ENCODE measurements around the gene RNFT2. TPM values are rescaled to one million over a fixed set of nuclear protein-coding genes. Genes with fewer than 3 reads are reported as not detected.

The RNFT2 gene
- total RNA-seq, 1 experiment from 2014 or later = 34.9 TPM

- TF ChIP-seq YY1 (IDR thresholded peaks at IDR 0.05; ENCODE audit: extremely low read depth, insufficient replicate concordance, low read depth, low read length) = peak; percentile 55
- TF ChIP-seq FOSL1 (IDR thresholded peaks at IDR 0.05; ENCODE audit: low read depth) = no peak
- TF ChIP-seq ZNF274 (IDR thresholded peaks at IDR 0.05; ENCODE audit: low read depth, low read length) = no peak
Measured at GRCh38 chr12:116759783-116760621, 21.9 kb downstream of the RNFT2 start (continued).

DNA sequence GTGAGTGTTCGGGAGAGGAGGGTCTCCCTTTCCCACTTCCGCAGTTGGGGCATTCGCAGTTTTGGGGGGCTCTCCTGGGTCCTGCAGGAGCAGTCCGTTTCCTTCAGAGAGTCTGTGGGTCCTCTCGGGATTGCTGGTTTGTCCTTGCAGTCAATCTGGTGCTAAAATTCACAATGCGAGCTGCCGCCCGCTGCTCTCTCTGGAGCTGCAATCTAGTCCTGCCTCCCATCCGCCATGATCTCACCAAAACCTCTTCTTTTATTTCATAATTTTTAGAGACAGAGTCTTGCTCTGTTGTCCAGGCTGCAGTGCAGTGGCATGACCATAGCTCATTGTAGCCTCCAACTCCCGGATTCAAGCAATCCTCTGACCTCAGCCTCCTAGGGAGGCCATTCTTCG is 22.5 kb downstream of the RNFT2 start:
- CTCF ChIA-PET = interaction anchor here (0.6 to 2.0 kb wide), 6 partner anchors 10 to 156 kb away, joined by 3 to 16 read pairs (median 5); no protein-coding TSS in a partner anchor
- H2AFZ ChIP-seq (ENCODE audit: low read depth, low read length, poor library complexity, severe bottlenecking) = no peak overlapping the region
- no TSS peak for BruUV-seq (replicated peaks)
- peak overlapping the region; percentile 75 to 76 for H3K4me3 ChIP-seq (replicated peaks in 1 of 2; ENCODE audit: low read depth in 1 of 2, low read length in 2 of 2)
- no peaks in the 10 kb centered on the region for H3K9me2 ChIP-seq (ENCODE audit: insufficient read depth)
- no peak for TF ChIP-seq SRF (IDR thresholded peaks at IDR 0.05; ENCODE audit: low read depth)
- no peak for TF ChIP-seq SIN3A (IDR thresholded peaks at IDR 0.05; ENCODE audit: low read depth)
- TF ChIP-seq, protein P1, sequence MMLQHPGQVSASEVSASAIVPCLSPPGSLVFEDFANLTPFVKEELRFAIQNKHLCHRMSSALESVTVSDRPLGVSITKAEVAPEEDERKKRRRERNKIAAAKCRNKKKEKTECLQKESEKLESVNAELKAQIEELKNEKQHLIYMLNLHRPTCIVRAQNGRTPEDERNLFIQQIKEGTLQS (IDR thresholded peaks at IDR 0.05) = no peak
- TF ChIP-seq ELF1 (IDR thresholded peaks at IDR 0.05; ENCODE audit: borderline replicate concordance, low read depth) = no peak
- no peak for TF ChIP-seq EGR1 (IDR thresholded peaks at IDR 0.05; ENCODE audit: low read depth)
- no peak for TF ChIP-seq TCF7L2 (IDR thresholded peaks at IDR 0.05; ENCODE audit: borderline replicate concordance, extremely low read depth, insufficient read depth, insufficient read length)
- no peak for TF ChIP-seq SP1 (IDR thresholded peaks at IDR 0.05; ENCODE audit: low read depth)
- TF ChIP-seq POLR2AphosphoS5 (IDR thresholded peaks at IDR 0.05; ENCODE audit: low read depth, low read length) = no peak
- TF ChIP-seq EZH2phosphoT487 (IDR thresholded peaks at IDR 0.05; ENCODE audit: borderline replicate concordance) = no peak
- ATAC-seq = no peak
- RAD21 ChIA-PET (ENCODE audit: low non-redundant PET in 1 of 2, low total read pairs in 2 of 2, uncharacterized antibody in 2 of 2, unreplicated experiment in 2 of 2) = no interaction called here
- peaks cover 5 to 16% of the 10 kb centered on the region in 2 experiments; a peak in 2 of 4 replicates for H3K4me1 ChIP-seq (ENCODE audit: control insufficient read depth in 1 of 2, insufficient read depth in 2 of 2, low read length in 2 of 2)
- DNase-seq (ENCODE audit: low read depth, low spot score) = no peak
- no peaks in the 10 kb centered on the region for H3K27me3 ChIP-seq (ENCODE audit: insufficient read depth, low read length)
- H3K9ac ChIP-seq (ENCODE audit: low read length) = peak overlapping the region; percentile 61
- H3K27ac ChIP-seq (ENCODE audit: low read depth, low read length) = peak overlapping the region; percentile 67
- H3K9me3 ChIP-seq (ENCODE audit: control insufficient read depth in 1 of 2, insufficient read depth in 1 of 2, low read depth in 1 of 2, low read length in 2 of 2) = no peaks in the 10 kb centered on the region
- no peaks in the 10 kb centered on the region for H4K20me1 ChIP-seq (ENCODE audit: insufficient read depth)
- POLR2A ChIA-PET = interaction anchor here (1.4 to 1.6 kb wide), 2 partner anchors 8 to 10 kb away, joined by 3 to 6 read pairs; no protein-coding TSS in a partner anchor
- intact Hi-C loops (cut with micrococcal nuclease) = no loop called here
- H3K4me2 ChIP-seq (ENCODE audit: low read length) = peak overlapping the region; percentile 75
- H3K36me3 ChIP-seq (ENCODE audit: control insufficient read depth in 1 of 2, insufficient read depth in 2 of 2, low read length in 2 of 2) = no peaks in the 10 kb centered on the region; a peak in 1 of 4 replicates
- peaks cover 14% of the 10 kb centered on the region; the same call in 1 of the 2 replicates for H3K79me2 ChIP-seq (ENCODE audit: insufficient read depth, low read length)

Data from HCT116 (cell line).